ENCODE data around the gene ANO6.

GRCh38 chr12:45182511-45182910, 33.4 kb upstream of the ANO6 start:
- TF ChIP-seq CTCF (IDR thresholded peaks at IDR 0.05): no peak
- no peak for TF ChIP-seq EZH2 (IDR thresholded peaks at IDR 0.05; ENCODE audit: borderline replicate concordance, insufficient read depth, low read depth, low read length, poor library complexity, severe bottlenecking)

Measured in B cell (primary cell).